G401 (cell line): ENCODE data around the gene SART3. TPM values are rescaled to one million over a fixed set of nuclear protein-coding genes. Genes with fewer than 3 reads are reported as not detected.

ENCODE experiments used
- DNase-seq: peaks from one replicate; pipeline ENCODE4 v3.0.0-alpha.2; 2015; ENCODE audit warnings: low spot score
- in situ Hi-C: cut with HindIII; loops from 2 replicates; pipeline ENCODE4 v1.10.0; 2016; ENCODE audit warnings: low sequenced_read_pairs, mixed read lengths
- total RNA-seq: library from RNA; depleted of rRNA; stranded (reverse); fragments of >200 nt; shearing (Covaris generic); gene quantifications from 2 replicates; pipeline ENCODE4 v1.2.3, GENCODE V29; 2014; rRNA removed

The SART3 gene
- total RNA-seq, 1 experiment from 2014 or later = 61.3 TPM

GRCh38 chr12:108475396-108475795, 85.6 kb downstream of the SART3 start:
- no peak for DNase-seq

GRCh38 chr12:108473400-108474055, 87.4 kb downstream of the SART3 start:
- in situ Hi-C loops = no loop called here
- no peak for DNase-seq

More at GRCh38 chr12:108475396-108475795, 85.6 kb downstream of the SART3 start:
- in situ Hi-C loops = no loop called here

Other genes with a start within 250 kb of the SART3 start
- not detected in 2 replicates for gene CMKLR1, start 221.9 kb downstream of the SART3 start, total RNA-seq
- gene FICD, start 45.9 kb downstream of the SART3 start, total RNA-seq = 1.0 and 1.7 TPM in 2 replicates
- gene ISCU, start 1.4 kb upstream of the SART3 start, total RNA-seq = 157 and 159 TPM in 2 replicates
- 0.58 and 7.3 TPM in 2 replicates for gene TMEM119, start 36.9 kb upstream of the SART3 start, total RNA-seq
- 0.74 and 1.1 TPM in 2 replicates for gene SELPLG, start 72.7 kb upstream of the SART3 start, total RNA-seq
- 102 and 177 TPM in 2 replicates for gene CORO1C, start 170.3 kb upstream of the SART3 start, total RNA-seq